NCI-H2171 (cell line): Measurements from ENCODE around the gene KIF23.
"Not testable (repeated sequence)": the region's sequence is repeated elsewhere in the genome, so short reads cannot be mapped to it uniquely, and the experiment has no call there.

Experiments used
- DNase-seq: peaks from one replicate; lab custom pipeline; 2025; lab: John Stamatoyannopoulos, UW

The KIF23 gene

DNA sequence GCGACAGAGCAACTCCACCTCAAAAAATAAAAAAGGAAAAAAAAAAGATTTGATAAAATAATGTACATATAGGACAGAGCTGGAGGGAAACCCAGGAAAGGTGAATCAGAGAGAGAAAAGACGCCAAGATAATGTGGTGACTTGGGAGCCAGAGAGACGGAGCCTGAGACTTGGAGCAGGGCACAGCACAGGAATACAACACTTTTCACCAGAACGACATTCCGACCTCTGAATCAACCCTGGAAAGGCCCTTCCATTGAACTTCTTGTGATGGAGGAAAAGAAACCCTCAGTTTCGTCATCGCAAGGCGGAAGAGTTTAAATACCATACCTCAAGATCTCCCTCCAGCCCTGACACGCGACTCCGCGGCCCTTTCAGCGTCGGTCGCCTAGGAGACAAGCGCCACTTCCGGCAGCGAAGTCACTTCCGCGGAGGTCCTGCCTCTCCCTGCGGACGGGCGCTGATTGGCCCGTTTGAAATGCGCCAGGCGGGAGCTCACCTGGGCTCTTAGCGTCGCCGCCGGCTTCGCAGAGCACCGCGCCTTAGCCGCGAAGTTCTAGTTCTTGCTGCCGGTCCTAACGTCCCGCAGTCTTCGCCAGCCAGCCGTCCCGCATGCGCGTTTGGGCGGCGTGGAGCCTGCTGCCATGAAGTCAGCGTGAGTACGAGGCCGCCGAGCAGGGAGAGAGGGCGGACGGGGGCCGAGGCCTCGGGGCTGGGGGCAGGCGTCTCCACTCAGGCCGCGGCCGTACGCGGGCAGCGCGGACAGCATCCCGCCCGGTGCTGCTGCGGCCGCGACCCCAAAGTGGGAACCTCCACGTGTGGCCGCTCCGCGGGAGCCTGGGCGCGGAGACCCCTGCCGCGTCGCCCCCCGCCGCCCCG is at the start of gene KIF23:
KIF23 (plus strand) TSS at position 528 of the 879 bp plus-strand sequence; CDS start at position 645, 117 bp downstream.
- DNase-seq, result peak; percentile 95

DNA sequence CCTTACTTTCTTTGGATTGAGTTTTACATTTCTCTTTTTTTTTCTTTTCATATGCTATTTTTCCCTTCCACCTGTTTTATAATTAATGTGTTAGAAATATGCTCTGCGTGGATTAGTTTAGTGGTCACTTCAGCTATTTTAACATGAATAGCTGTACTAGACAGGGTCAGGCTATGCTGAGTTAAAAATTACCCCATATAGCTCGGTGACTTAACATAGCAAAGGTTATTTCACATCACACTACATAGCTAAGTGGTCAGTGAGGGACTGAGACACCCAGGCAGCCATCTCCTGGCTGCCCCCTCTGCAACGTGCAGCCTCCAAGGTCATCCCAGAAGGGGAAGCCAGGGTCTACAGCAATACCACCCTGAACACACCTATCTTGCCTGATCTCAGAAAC is 46.9 kb upstream of the KIF23 start:
- DNase-seq, result no peak

DNA sequence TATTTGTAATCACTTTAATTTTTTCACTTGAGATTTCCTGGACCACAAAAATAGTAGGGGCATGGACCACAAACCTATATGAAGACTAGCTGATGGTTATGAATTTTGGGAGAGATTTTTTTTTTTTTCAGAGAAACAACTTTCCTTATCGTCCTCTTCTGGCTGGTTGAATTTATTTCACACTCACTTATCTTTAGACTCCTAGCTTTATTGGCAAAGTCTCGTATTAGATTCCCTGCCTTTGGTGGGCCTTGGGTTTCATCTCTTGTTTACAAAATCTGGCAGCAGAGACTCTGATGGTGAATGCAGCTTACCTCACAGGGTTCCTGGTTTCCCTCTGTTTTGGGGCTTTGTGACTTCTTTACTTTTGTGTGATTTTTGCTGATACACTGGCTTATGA is 44.5 kb upstream of the KIF23 start:
- no peak for DNase-seq

DNA sequence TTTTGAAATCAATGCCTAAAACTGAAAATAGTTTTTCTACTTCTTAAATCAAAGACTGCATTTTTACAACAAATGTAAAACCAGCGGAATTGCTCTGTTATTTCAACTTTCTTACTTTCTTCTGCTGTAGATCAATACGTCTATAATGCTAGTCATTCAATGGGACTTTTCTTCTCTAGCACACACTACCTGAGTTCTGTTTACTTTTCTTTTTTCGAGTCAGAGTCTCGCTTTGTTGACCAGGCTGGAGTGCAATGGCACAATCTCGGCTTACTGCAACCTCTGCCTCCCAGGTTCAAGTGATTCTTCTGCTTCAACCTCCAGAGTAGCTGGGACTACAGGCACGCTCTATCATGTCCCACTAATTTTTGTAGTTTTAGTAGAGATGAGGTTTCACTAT is 40.7 kb upstream of the KIF23 start:
- no peak for DNase-seq

DNA sequence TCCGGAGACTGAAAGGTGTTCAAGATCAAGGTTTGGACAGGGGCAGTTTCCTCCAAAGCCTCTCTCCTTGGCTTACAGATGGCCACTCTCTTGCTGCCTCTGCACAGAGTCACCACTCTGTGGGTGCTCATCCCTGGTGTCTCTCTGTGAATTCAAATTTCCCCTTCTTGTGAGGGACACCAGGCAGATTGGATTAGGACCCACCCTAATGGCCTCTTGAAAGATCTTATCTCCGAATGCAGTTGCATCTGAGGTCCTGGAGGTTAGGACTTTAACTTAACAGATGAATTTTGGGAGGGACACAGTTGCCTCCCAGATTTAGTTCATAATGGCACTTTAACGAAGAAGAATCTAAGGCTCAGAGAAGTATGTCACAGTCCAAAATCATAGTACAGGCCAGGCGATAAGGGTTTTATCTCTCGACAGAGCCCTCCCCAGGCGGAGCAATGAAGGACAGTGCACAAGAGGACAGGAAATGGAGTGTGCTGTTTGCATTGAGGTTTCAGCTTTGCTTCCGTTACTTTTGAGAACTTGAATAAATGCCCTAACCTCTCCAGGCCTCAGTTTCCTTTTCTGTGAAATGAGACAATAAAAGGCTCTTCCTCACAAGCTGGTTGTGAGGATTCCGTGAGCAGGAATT is 38.9 kb upstream of the KIF23 start:
- no peak for DNase-seq

DNA sequence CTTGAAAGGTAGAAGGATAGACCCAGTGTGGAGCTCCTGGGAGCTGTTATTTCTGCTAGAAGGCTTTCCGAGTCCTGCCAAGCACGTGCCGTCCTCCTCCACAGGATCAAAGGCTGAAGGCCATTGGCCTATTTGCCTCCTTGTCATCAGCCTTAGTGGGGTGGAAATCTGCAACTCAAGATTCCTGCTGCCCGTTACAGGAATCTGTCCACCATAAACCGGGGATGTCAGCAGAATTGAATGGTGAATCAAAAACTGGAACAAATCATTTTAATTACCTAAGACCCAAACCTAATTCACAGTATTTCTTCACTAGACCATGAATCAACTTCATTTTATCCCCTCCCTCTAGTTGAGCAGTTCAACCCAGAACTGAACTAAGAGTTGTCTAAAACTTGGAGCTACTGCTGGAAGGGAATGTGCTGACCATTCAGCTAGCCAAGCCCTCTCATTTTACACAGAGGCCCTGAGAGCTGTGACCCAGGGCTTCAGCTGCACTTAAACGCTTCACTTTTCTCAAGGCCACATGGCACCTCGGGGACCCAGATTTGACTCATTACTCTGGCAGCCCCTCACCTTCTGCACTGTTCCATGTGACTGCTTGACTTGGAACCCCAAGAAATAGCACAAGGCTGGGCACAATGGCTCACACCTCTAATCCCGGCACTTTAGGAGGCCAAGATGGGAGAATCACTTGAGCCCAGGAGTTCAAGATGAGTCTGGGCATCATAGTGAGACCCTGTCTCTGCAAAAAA is 36.8 kb upstream of the KIF23 start:
- DNase-seq, result no peak

- no peak for DNase-seq
Observed at GRCh38 chr15:69380100-69380725, 33.9 kb upstream of the KIF23 start.

DNA sequence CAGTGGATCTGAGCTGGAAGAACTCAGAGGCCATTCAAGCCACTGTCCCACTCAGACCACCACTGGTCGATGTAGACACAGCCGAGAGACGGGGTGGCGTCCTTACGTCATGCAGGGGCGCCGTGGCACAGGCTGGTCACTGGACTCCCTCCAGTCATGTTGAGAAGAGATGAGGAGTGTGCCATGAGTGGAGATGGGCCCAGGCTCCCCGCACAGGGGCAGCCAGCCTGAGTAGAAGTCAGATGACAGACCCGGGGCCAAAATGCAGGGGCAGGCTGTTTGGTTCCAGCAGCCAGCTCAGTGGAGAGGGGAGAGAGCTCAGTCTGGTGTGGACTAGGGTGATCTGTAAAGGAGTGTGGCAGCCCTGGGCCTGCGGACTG is 33.4 kb upstream of the KIF23 start:
- DNase-seq, result no peak

DNA sequence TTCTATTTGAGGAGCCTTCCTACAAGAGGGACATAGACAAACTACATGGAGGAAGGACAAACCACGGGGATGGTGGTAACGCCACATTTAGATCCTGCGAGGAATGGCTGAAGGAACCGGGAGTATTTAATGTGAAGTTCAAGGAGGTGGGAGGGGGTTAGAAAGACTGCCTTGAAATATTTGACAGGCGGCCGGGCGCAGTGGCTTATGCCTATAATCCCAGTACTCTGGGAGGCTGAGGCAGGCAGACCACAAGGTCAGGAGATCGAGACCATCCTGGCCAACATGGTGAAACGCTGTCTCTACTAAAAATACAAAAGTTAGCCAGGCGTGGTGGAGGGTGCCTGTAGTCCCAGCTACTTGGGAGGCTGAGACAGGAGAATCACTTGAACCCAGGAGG is 32.0 kb upstream of the KIF23 start:
- not testable (repeated sequence) for DNase-seq

DNA sequence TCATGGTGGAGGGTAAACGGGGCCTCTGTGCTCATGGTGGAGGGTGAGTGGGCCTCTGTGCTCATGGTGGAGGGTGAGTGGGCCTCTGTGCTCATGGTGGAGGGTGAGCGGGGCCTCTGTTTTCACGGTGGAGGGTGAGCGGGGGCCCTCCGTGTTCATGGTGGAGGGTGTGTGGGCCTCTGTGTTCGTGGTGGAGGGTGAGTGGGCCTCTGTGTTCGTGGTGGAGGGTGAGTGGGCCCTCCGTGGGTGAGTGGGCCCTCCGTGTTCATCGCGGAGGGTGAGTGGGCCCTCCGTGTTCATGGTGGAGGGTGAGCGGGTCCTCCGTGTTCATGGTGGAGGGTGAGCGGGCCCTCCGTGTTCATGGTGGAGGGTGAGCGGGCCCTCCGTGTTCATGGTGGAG is 30.1 kb upstream of the KIF23 start:
- DNase-seq, result not testable (repeated sequence)

GRCh38 chr15:69384626-69385598 is 29.2 kb upstream of the KIF23 start:
- DNase-seq, result no peak

- no peak for DNase-seq
Observed at GRCh38 chr15:69385831-69386230, 28.3 kb upstream of the KIF23 start.

GRCh38 chr15:69386284-69386683 is 27.9 kb upstream of the KIF23 start:
- no peak for DNase-seq

DNA sequence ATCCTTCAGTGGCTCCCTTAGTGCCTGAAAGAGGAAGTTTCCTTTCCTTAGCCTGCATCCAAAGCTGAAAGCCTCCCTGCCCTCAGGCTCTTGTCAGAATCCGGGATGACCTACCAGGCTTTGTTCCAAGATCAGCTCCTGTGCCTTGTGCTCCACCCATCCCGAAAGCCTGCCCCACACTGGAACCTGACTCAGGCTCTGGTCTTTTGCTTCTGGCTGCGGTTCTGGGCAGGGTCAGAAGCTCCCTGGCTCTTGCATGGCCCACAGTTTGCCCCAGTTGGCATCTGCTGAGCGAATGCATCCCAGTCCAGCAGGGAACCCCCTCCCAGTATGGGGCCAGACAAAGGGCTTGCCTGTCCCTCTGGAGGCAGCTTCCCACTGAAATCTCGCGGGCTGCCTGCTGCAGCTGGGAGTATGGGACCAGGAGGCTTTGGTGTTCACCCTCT is 25.9 kb upstream of the KIF23 start:
- DNase-seq, result no peak

- no peak for DNase-seq
Observed at GRCh38 chr15:69389426-69389825, 24.7 kb upstream of the KIF23 start.

DNA sequence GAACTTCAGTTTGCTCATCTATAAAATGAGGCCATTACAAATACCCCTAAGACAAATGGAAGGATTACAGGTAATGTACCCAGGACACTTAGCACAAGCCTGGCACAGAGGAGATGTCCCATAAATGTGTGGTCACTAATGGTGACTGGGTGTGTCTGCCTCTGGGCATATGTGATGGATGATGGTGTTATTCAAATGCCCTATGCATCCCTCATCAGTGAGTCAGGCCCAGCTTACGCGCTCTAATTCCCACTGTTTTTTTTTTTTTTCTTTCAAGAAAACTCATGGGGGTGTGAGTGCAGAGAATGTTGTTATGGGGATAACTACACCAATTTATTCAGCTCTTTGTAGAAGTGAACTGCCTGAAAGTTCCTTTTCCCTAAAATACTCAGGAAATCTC is 23.6 kb upstream of the KIF23 start:
- DNase-seq, result no peak

DNA sequence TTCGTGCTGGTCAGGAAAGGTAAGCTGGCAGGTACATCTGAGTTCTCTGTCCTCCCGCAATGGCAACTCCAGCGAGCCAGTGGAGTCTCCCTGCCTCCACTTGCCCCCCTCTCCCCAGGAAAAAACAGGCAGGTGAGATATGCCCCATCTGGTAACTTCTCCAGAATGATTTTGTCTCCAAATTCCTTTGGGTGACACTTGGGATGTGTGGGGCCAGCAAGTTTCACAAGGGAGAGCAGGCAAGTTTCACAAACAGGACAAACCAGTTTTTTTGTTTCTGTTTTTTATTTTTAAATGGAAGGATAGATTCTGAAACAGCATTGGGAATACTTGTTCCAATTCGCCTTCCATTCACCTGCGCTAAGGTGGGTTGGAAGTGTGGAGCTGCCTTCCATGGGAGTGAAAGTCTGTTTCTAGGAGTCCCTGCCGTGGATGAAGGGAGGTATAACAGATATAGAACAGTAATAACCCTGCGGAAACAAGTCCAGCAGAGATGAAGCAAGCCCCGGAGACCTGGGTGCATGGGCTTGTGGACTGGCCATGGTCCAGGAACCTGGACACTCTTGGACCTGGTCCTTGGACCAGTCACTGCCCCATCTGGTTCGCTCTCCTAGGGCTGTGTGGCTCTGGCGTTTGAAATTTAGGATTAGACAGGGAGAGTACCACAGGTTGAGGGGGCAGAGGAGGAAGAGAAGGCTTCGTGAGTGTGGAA is 22.9 kb upstream of the KIF23 start:
- no peak for DNase-seq

GRCh38 chr15:69392352-69392751 is 21.8 kb upstream of the KIF23 start:
- no peak for DNase-seq

- no peak for DNase-seq
Observed at GRCh38 chr15:69393831-69394491, 20.2 kb upstream of the KIF23 start.
